ENCODE results near the gene DUSP2.

DUSP2 gene

GRCh38 chr2:96158554-96158940 lies 13.3 kb upstream of the DUSP2 start:
- Histone ChIP-seq H3K27me3 (ENCODE audit: control insufficient read depth, insufficient read depth, low read length) (no peaks in the 10 kb centered on the region), H3K9ac (ENCODE audit: low read length) (no peak overlapping the region), H3K36me3 (ENCODE audit: control insufficient read depth, insufficient read depth, low read length) (no peaks in the 10 kb centered on the region), H3K4me1 (ENCODE audit: control insufficient read depth, insufficient read depth, low read length) (no peaks in the 10 kb centered on the region), H3K4me3 (ENCODE audit: low read length) (no peak overlapping the region), H3K27ac (ENCODE audit: low read depth, low read length) (no peak overlapping the region)

- Histone ChIP-seq H3K4me1 (ENCODE audit: control insufficient read depth, insufficient read depth, low read length) (no peaks in the 10 kb centered on the region), H3K9ac (ENCODE audit: low read length) (no peak overlapping the region), H3K36me3 (ENCODE audit: control insufficient read depth, insufficient read depth, low read length) (no peaks in the 10 kb centered on the region), H3K27ac (ENCODE audit: low read depth, low read length) (no peak overlapping the region), H3K27me3 (ENCODE audit: control insufficient read depth, insufficient read depth, low read length) (no peaks in the 10 kb centered on the region), H3K4me3 (ENCODE audit: low read length) (no peak overlapping the region)
Observed at GRCh38 chr2:96157649-96158553, 12.7 kb upstream of the DUSP2 start.

GRCh38 chr2:96156926-96157648 lies 11.8 kb upstream of the DUSP2 start:
- no peak overlapping the region for H3K27ac ChIP-seq (ENCODE audit: low read depth, low read length)
- H3K4me3 ChIP-seq (ENCODE audit: low read length), result no peak overlapping the region

GRCh38 chr2:96156011-96156820 lies 11.0 kb upstream of the DUSP2 start:
- H3K27me3 ChIP-seq (ENCODE audit: control insufficient read depth, insufficient read depth, low read length), result no peaks in the 10 kb centered on the region
- no peaks in the 10 kb centered on the region for H3K4me1 ChIP-seq (ENCODE audit: control insufficient read depth, insufficient read depth, low read length)
- H3K36me3 ChIP-seq (ENCODE audit: control insufficient read depth, insufficient read depth, low read length), result no peaks in the 10 kb centered on the region
- H3K27ac ChIP-seq (ENCODE audit: low read depth, low read length), result no peak overlapping the region
- H3K9ac ChIP-seq (ENCODE audit: low read length), result no peak overlapping the region
- no peak overlapping the region for H3K4me3 ChIP-seq (ENCODE audit: low read length)

More at GRCh38 chr2:96156926-96157648, 11.8 kb upstream of the DUSP2 start:
- Histone ChIP-seq H3K4me1 (ENCODE audit: control insufficient read depth, insufficient read depth, low read length) (no peaks in the 10 kb centered on the region), H3K9ac (ENCODE audit: low read length) (no peak overlapping the region), H3K27me3 (ENCODE audit: control insufficient read depth, insufficient read depth, low read length) (no peaks in the 10 kb centered on the region), H3K36me3 (ENCODE audit: control insufficient read depth, insufficient read depth, low read length) (no peaks in the 10 kb centered on the region)

GRCh38 chr2:96154506-96155380 lies 9.5 kb upstream of the DUSP2 start:
- H3K27me3 ChIP-seq (ENCODE audit: control insufficient read depth, insufficient read depth, low read length), result no peaks in the 10 kb centered on the region
- H3K27ac ChIP-seq (ENCODE audit: low read depth, low read length), result no peak overlapping the region
- H3K4me3 ChIP-seq (ENCODE audit: low read length), result no peak overlapping the region
- no peaks in the 10 kb centered on the region for H3K4me1 ChIP-seq (ENCODE audit: control insufficient read depth, insufficient read depth, low read length)
- H3K36me3 ChIP-seq (ENCODE audit: control insufficient read depth, insufficient read depth, low read length), result no peaks in the 10 kb centered on the region
- no peak overlapping the region for H3K9ac ChIP-seq (ENCODE audit: low read length)

GRCh38 chr2:96153991-96154431 lies 8.8 kb upstream of the DUSP2 start:
- no peaks in the 10 kb centered on the region for H3K4me1 ChIP-seq (ENCODE audit: control insufficient read depth, insufficient read depth, low read length)
- H3K9ac ChIP-seq (ENCODE audit: low read length), result no peak overlapping the region
- H3K4me3 ChIP-seq (ENCODE audit: low read length), result no peak overlapping the region
- H3K36me3 ChIP-seq (ENCODE audit: control insufficient read depth, insufficient read depth, low read length), result no peaks in the 10 kb centered on the region
- H3K27me3 ChIP-seq (ENCODE audit: control insufficient read depth, insufficient read depth, low read length), result no peaks in the 10 kb centered on the region
- H3K27ac ChIP-seq (ENCODE audit: low read depth, low read length), result no peak overlapping the region

GRCh38 chr2:96153291-96153713 lies 8.1 kb upstream of the DUSP2 start:
- no peak overlapping the region for H3K27ac ChIP-seq (ENCODE audit: low read depth, low read length)
- H3K9ac ChIP-seq (ENCODE audit: low read length), result no peak overlapping the region
- H3K36me3 ChIP-seq (ENCODE audit: control insufficient read depth, insufficient read depth, low read length), result no peaks in the 10 kb centered on the region
- no peaks in the 10 kb centered on the region for H3K27me3 ChIP-seq (ENCODE audit: control insufficient read depth, insufficient read depth, low read length)
- H3K4me3 ChIP-seq (ENCODE audit: low read length), result no peak overlapping the region
- no peaks in the 10 kb centered on the region for H3K4me1 ChIP-seq (ENCODE audit: control insufficient read depth, insufficient read depth, low read length)

GRCh38 chr2:96152304-96153161 lies 7.3 kb upstream of the DUSP2 start:
- Histone ChIP-seq H3K27ac (ENCODE audit: low read depth, low read length) (no peak overlapping the region), H3K4me1 (ENCODE audit: control insufficient read depth, insufficient read depth, low read length) (no peaks in the 10 kb centered on the region), H3K36me3 (ENCODE audit: control insufficient read depth, insufficient read depth, low read length) (no peaks in the 10 kb centered on the region), H3K27me3 (ENCODE audit: control insufficient read depth, insufficient read depth, low read length) (no peaks in the 10 kb centered on the region), H3K4me3 (ENCODE audit: low read length) (no peak overlapping the region), H3K9ac (ENCODE audit: low read length) (no peak overlapping the region)

- Histone ChIP-seq H3K36me3 (ENCODE audit: control insufficient read depth, insufficient read depth, low read length) (no peaks in the 10 kb centered on the region), H3K27ac (ENCODE audit: low read depth, low read length) (no peak overlapping the region), H3K4me1 (ENCODE audit: control insufficient read depth, insufficient read depth, low read length) (no peaks in the 10 kb centered on the region), H3K27me3 (ENCODE audit: control insufficient read depth, insufficient read depth, low read length) (no peaks in the 10 kb centered on the region), H3K4me3 (ENCODE audit: low read length) (no peak overlapping the region), H3K9ac (ENCODE audit: low read length) (no peak overlapping the region)
Observed at GRCh38 chr2:96151595-96152303, 6.5 kb upstream of the DUSP2 start.

GRCh38 chr2:96150791-96151594 lies 5.8 kb upstream of the DUSP2 start:
- Histone ChIP-seq H3K4me1 (ENCODE audit: control insufficient read depth, insufficient read depth, low read length) (no peaks in the 10 kb centered on the region), H3K9ac (ENCODE audit: low read length) (no peak overlapping the region), H3K4me3 (ENCODE audit: low read length) (no peak overlapping the region), H3K27ac (ENCODE audit: low read depth, low read length) (no peak overlapping the region), H3K36me3 (ENCODE audit: control insufficient read depth, insufficient read depth, low read length) (no peaks in the 10 kb centered on the region), H3K27me3 (ENCODE audit: control insufficient read depth, insufficient read depth, low read length) (no peaks in the 10 kb centered on the region)
